Kidney tubule cell (primary cell): ENCODE data around the gene CEACAM8.
"Not testable (repeated sequence)": the region's sequence is repeated elsewhere in the genome, so short reads cannot be mapped to it uniquely, and the experiment has no call there.

Experiments used
- DNase-seq: peaks from one replicate; pipeline ENCODE4 v3.0.0-alpha.2; 2018; ENCODE audit warnings: low spot score

Gene CEACAM8

DNA sequence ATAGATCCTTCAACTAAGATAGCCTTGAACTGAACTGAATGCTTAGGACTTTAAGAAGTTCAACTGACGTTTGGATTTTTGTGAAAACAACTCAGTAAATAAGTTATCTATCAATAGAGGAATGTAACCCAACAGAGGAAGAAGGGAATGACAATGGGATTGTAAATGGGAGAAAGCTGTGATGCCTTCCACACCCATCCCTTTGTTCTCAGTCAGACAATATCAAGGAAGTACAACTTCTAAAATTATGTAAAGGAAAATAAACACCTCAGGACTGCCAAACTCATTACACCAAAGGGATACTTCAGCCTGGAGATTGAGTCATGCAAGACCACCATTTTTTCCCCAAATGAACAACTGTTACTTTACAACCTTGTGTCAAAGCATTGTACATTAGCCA, 21.1 kb downstream of the CEACAM8 start:
- no peak for DNase-seq

GRCh38 chr19:42571116-42571515, 23.6 kb downstream of the CEACAM8 start:
- no peak for DNase-seq

DNA sequence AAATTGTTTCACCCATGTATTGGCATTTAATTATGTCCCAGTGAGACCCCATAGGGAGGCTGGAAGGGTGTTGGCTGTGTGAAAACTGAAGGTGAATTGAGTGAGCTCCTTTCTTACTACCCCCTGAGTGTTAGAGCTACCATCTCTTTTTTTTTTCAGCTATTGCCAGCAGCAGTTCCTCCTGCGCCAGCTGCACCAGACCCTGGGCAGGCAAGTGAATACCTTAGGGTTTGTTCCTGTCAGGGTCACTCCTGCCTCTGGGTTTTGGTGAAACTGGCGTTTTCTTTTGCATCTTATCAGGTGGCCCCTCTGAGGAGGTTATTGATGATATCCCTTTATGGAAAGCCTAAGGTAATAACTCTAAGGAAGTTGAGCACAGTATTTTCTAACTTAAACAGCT, 25.5 kb downstream of the CEACAM8 start:
- DNase-seq: no peak

GRCh38 chr19:42568006-42568405, 26.7 kb downstream of the CEACAM8 start:
- DNase-seq: no peak

DNA sequence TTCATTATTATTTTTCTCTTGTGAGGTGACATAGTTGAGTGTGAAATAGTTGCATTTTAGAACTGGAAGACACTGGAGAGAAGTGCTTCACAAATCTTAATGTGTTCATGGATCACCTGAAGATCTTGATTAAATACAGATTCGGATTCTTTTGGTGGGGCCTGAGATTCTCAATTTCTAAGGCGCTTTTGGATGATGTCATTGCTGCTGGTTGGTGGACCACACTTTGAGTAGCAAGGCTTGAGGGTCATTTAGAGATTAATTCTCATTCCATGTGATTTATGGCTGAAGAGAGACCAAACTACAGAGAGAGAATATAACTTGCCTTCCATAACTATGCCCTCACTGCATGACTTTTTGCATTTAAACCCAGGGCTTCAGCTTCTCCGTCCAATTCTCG, 27.2 kb downstream of the CEACAM8 start:
- DNase-seq: no peak

DNA sequence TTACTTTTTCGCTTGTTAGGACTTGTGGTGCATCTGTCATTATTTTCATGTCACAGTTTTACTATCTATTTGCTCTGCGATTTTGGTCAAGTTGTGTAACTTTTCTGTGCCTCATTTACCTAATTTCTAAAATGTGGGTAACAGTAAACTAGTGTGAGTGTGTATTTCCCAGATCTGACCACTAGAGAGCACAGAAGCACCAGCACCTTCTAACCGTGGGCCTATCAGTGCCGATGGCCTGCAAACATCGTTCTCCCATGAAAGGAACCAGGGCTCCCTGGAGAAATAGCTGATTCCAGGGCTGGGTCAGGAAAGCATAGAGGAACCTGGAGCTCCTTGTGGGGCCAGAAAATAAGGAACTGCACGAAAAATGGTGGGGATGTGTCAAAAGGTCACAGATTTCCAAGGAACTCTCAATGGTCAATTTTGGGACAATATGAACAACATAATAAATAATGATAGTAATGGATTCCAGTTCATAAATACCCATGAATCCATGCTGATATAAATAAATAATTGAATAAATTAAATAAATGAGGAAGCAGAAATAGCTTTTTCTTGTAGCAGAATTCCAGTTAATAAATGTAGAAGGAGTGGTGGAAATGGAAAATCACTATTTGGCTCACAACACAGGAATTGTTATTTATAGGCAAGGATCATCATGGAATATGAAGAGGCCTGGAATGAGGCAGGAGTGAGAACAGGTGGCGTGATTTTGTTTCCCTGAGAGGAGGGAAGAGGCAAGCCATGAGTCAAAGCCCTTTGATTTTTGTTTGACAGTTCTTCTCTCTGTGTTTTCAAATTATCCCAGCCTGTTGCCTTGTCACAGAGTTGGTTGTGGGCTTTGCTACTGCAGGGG, 31.1 kb downstream of the CEACAM8 start:
- peak; percentile 47 for DNase-seq

- no peak for DNase-seq
Observed at GRCh38 chr19:42561512-42561911, 33.2 kb downstream of the CEACAM8 start.

DNA sequence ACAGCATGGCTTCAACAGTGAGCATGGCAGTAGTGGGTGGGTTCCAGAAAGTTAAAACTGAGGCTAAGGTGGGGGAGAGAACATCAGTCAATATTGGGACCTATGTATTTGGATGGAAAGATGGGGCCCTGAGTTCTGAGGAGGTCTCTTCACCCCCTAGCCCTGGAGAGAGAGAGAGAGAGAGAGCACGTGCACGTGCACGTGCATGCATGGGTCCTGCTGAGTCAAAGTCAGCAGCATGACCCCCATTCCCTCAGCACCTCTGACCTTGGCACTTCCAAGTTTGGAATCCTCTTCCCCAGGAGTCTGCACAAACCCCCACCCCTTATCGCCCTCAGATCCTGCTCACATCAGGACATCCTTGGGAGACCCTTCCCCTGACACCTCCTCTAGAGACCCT, 34.0 kb downstream of the CEACAM8 start:
- DNase-seq: no peak

GRCh38 chr19:42558450-42559150, 36.1 kb downstream of the CEACAM8 start:
- DNase-seq: no peak

- not testable (repeated sequence) for DNase-seq
Observed at GRCh38 chr19:42557386-42557871, 37.3 kb downstream of the CEACAM8 start.

DNA sequence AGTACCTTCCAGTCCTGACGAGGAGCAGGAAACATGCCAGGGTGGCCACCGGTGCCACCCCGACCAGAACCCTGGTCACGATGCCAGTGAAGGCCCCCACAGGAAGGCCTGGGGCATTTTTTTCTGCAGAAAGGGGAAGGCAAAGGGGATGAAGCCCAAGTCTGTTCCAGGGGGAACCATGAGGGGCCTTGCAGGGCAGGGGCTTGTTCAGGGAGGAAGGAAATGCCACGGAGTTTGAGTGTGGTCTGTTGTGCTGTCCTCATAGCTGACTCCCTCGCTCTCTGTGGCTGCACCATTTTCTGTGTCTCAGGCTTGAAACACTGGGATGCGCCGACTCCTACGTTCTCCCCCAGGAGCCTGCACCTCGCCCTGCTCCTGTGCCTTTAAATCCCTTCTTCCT, 38.9 kb downstream of the CEACAM8 start:
- DNase-seq: no peak

GRCh38 chr19:42555317-42555716, 39.4 kb downstream of the CEACAM8 start:
- DNase-seq: no peak

DNA sequence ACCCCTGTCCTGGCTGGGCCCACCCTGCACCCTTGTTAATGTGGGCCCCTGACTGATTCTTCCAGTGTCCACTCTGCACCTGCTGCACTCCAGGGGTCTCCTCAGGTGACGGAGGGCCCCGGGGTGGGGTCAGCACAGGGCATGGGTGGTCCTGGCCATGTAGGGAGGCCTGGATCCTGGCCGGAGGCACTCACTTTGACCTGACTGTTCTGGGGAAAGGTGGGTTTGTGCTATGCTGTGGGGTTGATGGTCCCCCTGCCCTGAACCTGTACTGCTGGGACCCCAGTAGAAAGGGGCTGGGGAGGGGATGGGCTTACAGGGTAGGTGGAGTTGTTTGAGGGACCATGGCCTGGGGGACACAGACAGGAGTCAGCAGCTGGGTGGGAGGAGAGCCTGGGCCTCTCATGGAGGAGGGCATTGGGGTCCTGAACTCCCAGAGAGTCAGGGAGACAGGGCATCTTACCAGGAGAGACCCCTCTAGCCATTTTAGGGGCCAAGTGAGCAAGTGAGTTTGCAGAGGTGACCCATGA, 40.6 kb downstream of the CEACAM8 start:
- no peak for DNase-seq

DNA sequence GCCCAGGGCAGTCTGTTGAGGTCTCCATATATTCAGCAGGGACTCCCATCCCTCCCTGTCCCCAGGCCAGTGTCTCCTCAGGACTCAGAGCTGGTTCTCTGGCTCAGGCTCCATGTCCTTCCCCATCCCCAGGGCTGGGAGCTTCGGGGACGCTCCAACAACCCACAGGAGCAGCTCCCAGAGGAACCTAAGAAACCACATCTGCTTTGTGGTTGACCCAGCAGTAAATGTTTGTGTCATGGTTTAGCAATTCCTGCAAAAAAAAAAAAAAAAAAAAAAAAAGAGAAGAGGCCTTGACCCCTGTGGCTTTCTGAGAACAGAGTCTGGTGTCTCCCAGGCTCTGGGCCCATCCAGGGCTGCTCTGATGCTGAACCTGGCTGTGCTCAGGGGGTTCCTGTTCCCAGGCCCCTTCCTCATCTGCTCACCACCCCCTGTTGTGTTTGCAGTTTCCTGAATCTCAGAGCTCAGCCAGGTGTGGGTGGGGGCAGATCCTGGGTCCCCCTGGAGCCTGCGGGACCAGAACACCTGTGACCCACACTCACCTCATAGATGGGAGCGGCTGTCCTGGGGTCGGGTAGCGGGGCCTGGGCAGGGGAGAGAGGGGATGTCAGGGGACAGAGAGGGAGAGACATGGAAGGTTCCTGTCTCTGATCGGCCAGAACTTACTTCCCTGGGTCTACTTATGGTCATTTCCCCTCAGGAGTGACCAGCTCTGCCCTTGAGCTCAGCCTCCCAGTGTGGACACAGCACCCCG, 41.3 kb downstream of the CEACAM8 start:
- peak; percentile 76 for DNase-seq

DNA sequence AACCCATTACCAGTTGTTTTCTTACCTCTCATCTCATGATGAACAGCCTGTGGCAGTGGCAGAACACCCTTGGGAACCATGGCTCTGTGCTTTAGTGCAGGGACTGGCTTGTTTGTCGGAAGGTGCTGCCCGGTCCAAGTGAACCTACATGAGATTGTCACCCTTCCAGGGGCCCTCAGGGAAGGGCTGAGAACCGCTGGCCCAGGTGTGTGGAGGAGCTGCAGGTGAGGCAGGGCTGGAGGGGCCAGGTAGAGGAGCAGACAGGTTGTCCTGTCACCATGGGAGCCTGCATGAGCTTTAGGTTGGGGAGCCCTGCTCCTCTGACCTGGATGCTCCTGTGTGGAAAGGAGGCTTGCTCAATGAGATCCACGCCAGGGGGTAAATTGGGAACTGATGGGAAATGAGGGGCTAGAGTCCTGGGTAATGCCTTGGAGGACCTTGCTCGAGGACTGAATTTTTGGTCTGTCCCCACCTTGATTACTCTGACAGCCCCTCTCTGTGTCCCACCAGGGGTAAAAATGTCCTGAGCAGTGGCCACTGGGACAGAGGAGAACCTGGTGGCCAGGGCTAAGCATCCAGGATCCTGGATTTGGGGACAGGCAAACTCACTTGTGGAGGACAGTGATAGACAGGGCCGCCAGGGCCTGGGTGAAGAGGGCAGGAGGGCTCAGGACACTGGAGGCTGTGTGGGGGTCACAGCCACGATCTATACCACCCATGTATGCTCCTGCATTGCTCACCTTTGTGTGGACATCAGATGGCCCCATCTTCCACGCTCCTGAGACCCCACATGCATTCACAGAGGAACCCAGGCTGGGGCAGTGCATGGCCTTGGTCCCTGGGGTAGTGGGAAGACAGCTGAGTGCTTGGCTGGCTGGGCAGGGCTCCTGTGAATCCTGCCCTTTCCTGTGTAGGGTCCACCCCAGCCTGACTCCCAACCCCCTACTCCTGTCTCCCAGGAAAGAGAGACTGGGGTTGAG, 42.3 kb downstream of the CEACAM8 start:
- no peak for DNase-seq

GRCh38 chr19:42550521-42550920, 44.2 kb downstream of the CEACAM8 start:
- not testable (repeated sequence) for DNase-seq

- DNase-seq: not testable (repeated sequence)
Observed at GRCh38 chr19:42549067-42549466, 45.7 kb downstream of the CEACAM8 start.

DNA sequence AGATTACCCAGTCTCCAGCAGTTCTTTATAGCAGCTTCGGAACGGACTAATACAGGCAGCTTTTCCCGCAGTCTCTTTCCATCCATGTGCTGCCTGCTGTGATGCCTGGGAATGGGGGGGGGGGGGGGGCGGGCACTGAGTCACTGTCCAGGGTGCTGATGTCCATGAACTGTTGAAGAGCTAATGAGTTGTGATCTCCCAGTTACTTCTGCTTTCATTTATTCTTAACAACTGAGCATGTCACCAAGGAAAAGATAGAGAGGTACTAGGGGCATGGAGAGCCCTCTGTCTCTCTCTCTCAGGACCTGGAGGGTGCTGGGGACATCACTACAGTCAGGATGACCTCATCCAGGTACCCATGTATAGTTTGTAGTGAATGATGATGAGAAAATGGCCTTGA, 46.2 kb downstream of the CEACAM8 start:
- no peak for DNase-seq

DNA sequence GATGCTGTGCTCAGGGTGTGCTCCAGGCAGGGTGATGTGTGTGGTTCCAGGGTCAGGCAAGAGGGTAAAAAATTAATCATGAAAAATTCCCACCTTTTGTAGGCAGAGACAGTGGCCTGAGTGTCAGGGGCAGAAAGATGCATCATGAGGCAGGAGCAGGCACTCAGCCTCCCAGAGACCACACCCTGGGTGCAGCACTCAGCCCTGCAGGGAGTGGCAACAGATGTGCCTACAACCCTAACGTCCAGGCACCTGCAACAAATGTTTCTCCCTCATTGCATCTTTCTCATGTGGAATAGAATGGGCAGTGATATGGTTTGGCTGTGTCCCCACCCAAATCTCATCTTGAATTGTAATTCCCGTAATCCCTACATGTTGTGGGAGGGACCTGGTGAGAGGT, 46.8 kb downstream of the CEACAM8 start:
- no peak for DNase-seq

- no peak for DNase-seq
Observed at GRCh38 chr19:42546831-42547500, 47.8 kb downstream of the CEACAM8 start.
